SK-N-SH (cell line): Measurements from ENCODE around the gene HP1BP3. TPM values are rescaled to one million over a fixed set of nuclear protein-coding genes. Genes with fewer than 3 reads are reported as not detected.
A peak's percentile ranks its signal among the peaks of the same experiment; 100 is the strongest.

Source experiments
- CTCF ChIA-PET: fragments of 300-600, 350-600 bp; formaldehyde crosslinking; extraction: SDS; loops from one replicate; lab custom pipeline; 2021; lab: Yijun Ruan, JAX
- POLR2A ChIA-PET: fragments of 350-600 bp; sonication (Branson Sonifier 250); formaldehyde crosslinking; extraction: SDS; loops from one replicate; lab custom pipeline; 2020; ENCODE audit warnings: antibody characterized with exemption, inconsistent platforms; lab: Yijun Ruan, JAX
- DNase-seq: peaks from one replicate; pipeline ENCODE4 v3.0.0; 2012
- H2AFZ ChIP-seq: fragments of 200-600 bp; sonication (generic); 2 replicates; pipeline ENCODE4 v1.8.1; 2016; ENCODE audit warnings: antibody characterized with exemption, mild to moderate bottlenecking, low read depth
- H3F3A ChIP-seq: fragments of 200-600 bp; sonication (generic); replicated peaks from 2 replicates; pipeline ENCODE3; 2016; ENCODE audit warnings: antibody characterized with exemption, mild to moderate bottlenecking; ENCODE audit not compliant: insufficient read depth
- H3K27ac ChIP-seq, 2 experiments: fragments of 200-500 bp in 1 of 2; fragments of 200-600 bp in 1 of 2; sonication (Bioruptor generic) in 1 of 2; sonication (generic), shearing (Covaris generic) in 1 of 2; 2 replicates each; pipeline versions ENCODE4 v1.5.1 to v1.6.1; 2014 to 2016; ENCODE audit warnings: low read depth in 2 of 2, inconsistent platforms in 1 of 2, low read length in 1 of 2, mild to moderate bottlenecking in 1 of 2, mixed read lengths in 1 of 2
- H3K27me3 ChIP-seq: fragments of 200-600 bp; sonication (generic), shearing (Covaris generic); 2 replicates; pipeline ENCODE4 v1.6.1; 2016; ENCODE audit warnings: mixed run types; ENCODE audit not compliant: insufficient read depth
- H3K36me3 ChIP-seq, 2 experiments: fragments of 200-500 bp in 1 of 2; fragments of 200-600 bp in 1 of 2; sonication (Bioruptor generic) in 1 of 2; sonication (generic) in 1 of 2; replicated peaks in 1 of 2; 2 replicates each; pipeline versions ENCODE3 to v1.5.1; 2014 to 2016; ENCODE audit warnings: low read length in 1 of 2, mild to moderate bottlenecking in 1 of 2; ENCODE audit not compliant: insufficient read depth in 2 of 2, control insufficient read depth in 1 of 2
- H3K4me1 ChIP-seq, 2 experiments: fragments of 200-500 bp in 1 of 2; fragments of 200-600 bp in 1 of 2; sonication (Bioruptor generic) in 1 of 2; sonication (generic), shearing (Covaris generic) in 1 of 2; 2 replicates each; pipeline versions ENCODE4 v1.5.1 to v1.6.1; 2014 to 2016; ENCODE audit warnings: low read depth in 1 of 2, low read length in 1 of 2, mixed run types in 1 of 2; ENCODE audit not compliant: insufficient read depth in 2 of 2, control insufficient read depth in 1 of 2
- H3K4me2 ChIP-seq: fragments of 200-600 bp; sonication (generic), shearing (Covaris generic); 2 replicates; pipeline ENCODE4 v1.6.1; 2017; ENCODE audit warnings: mixed run types
- H3K4me3 ChIP-seq, 2 experiments: fragments of 200-500 bp in 1 of 2; fragments of 200-600 bp in 1 of 2; sonication (Bioruptor generic) in 1 of 2; sonication (generic), shearing (Covaris generic) in 1 of 2; 2 replicates each; pipeline versions ENCODE4 v1.5.1 to v1.8.1; 2014 to 2016; ENCODE audit warnings: low read depth in 2 of 2, inconsistent platforms in 1 of 2, low read length in 1 of 2, mild to moderate bottlenecking in 1 of 2, mixed read lengths in 1 of 2, moderate library complexity in 1 of 2
- H3K79me2 ChIP-seq: fragments of 200-600 bp; sonication (generic); 2 replicates; pipeline ENCODE4 v1.8.1; 2017; ENCODE audit warnings: mild to moderate bottlenecking; ENCODE audit not compliant: insufficient read depth
- H3K9ac ChIP-seq: fragments of 200-600 bp; sonication (generic); 2 replicates; pipeline ENCODE4 v1.6.1; 2017; ENCODE audit warnings: mixed run types
- H3K9me2 ChIP-seq: fragments of 200-600 bp; sonication (generic); 2 replicates; pipeline ENCODE4 v1.6.1; 2017; ENCODE audit warnings: mixed run types
- H3K9me3 ChIP-seq: fragments of 200-600 bp; sonication (generic); 2 replicates; pipeline ENCODE4 v1.6.1; 2017; ENCODE audit warnings: mixed run types, mild to moderate bottlenecking, moderate library complexity
- H4K20me1 ChIP-seq: fragments of 200-600 bp; sonication (generic); 2 replicates; pipeline ENCODE4 v1.6.1; 2017; ENCODE audit warnings: mild to moderate bottlenecking, mixed run types; ENCODE audit not compliant: insufficient read depth
- EP300 ChIP-seq, 2 experiments: IDR thresholded peaks; 2 replicates each; pipeline versions ENCODE4 v1.4.0 to v1.6.1; 2012; ENCODE audit warnings: borderline replicate concordance in 1 of 2, low read depth in 1 of 2, low read length in 1 of 2
- FOXJ3 ChIP-seq: sonication (generic); formaldehyde crosslinking; IDR thresholded peaks from 2 replicates; pipeline ENCODE4 v1.5.1; 2020; ENCODE audit warnings: mild to moderate bottlenecking, missing genetic modification reagents
- FOXM1 ChIP-seq: IDR thresholded peaks from 2 replicates; pipeline ENCODE4 v1.4.0; 2012; ENCODE audit warnings: low read depth, mild to moderate bottlenecking
- GATA2 ChIP-seq: sonication (generic); formaldehyde crosslinking; IDR thresholded peaks from 2 replicates; pipeline ENCODE4 v1.5.0; 2020; ENCODE audit warnings: mild to moderate bottlenecking, missing genetic modification reagents
- MXI1 ChIP-seq: IDR thresholded peaks from 2 replicates; pipeline ENCODE4 v1.6.1; 2012; ENCODE audit warnings: mild to moderate bottlenecking, low read depth, low read length, improper control_type of control experiment
- POLR2AphosphoS5 ChIP-seq: IDR thresholded peaks from 2 replicates; pipeline ENCODE4 v1.6.1; 2012; ENCODE audit warnings: low read depth, low read length
- RFX5 ChIP-seq: IDR thresholded peaks from 2 replicates; pipeline ENCODE4 v1.6.1; 2012; ENCODE audit warnings: mild to moderate bottlenecking, improper control_type of control experiment, low read length
- RXRA ChIP-seq: IDR thresholded peaks from 2 replicates; pipeline ENCODE4 v1.4.0; 2012; ENCODE audit warnings: low read depth, mild to moderate bottlenecking, borderline replicate concordance
- TEAD4 ChIP-seq: IDR thresholded peaks from 2 replicates; pipeline ENCODE4 v1.4.0; 2012; ENCODE audit warnings: mild to moderate bottlenecking, borderline replicate concordance; ENCODE audit not compliant: insufficient read depth
- WGBS: methylation state at CpG from one replicate; pipeline ENCODE4 v1.1.6; 2017; ENCODE audit warnings: low lambda C conversion rate; 5-methylcytosine and 5-hydroxymethylcytosine counted together
- polyA plus RNA-seq, 3 experiments: library from polyadenylated mRNA; depleted of rRNA; stranded (reverse); fragments of >200 nt; gene quantifications; 2 replicates each; pipeline ENCODE4 v1.2.3, GENCODE V29; 2012
- TF ChIP-seq, protein P1 (sequence below): IDR thresholded peaks from 2 replicates; pipeline ENCODE4 v1.4.0; 2012; ENCODE audit warnings: low read depth
- TF ChIP-seq, protein P2 (sequence below): fragments of 150-350 bp; IDR thresholded peaks from 2 replicates; pipeline ENCODE4 v1.6.1; 2017; ENCODE audit warnings: antibody characterized with exemption, low read length, low read depth, borderline replicate concordance
- TF ChIP-seq, protein P3 (sequence below): IDR thresholded peaks from 2 replicates; pipeline ENCODE4; 2012

Gene HP1BP3, protein sequence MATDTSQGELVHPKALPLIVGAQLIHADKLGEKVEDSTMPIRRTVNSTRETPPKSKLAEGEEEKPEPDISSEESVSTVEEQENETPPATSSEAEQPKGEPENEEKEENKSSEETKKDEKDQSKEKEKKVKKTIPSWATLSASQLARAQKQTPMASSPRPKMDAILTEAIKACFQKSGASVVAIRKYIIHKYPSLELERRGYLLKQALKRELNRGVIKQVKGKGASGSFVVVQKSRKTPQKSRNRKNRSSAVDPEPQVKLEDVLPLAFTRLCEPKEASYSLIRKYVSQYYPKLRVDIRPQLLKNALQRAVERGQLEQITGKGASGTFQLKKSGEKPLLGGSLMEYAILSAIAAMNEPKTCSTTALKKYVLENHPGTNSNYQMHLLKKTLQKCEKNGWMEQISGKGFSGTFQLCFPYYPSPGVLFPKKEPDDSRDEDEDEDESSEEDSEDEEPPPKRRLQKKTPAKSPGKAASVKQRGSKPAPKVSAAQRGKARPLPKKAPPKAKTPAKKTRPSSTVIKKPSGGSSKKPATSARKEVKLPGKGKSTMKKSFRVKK
- 205 and 236 TPM in 2 replicates for polyA plus RNA-seq (2012; rRNA removed)
- 214 and 254 TPM in 2 replicates for polyA plus RNA-seq (2012; cell fraction: cytosol; rRNA removed)
- polyA plus RNA-seq (2012; cell fraction: nucleus; rRNA removed), result 295 and 326 TPM in 2 replicates

DNA sequence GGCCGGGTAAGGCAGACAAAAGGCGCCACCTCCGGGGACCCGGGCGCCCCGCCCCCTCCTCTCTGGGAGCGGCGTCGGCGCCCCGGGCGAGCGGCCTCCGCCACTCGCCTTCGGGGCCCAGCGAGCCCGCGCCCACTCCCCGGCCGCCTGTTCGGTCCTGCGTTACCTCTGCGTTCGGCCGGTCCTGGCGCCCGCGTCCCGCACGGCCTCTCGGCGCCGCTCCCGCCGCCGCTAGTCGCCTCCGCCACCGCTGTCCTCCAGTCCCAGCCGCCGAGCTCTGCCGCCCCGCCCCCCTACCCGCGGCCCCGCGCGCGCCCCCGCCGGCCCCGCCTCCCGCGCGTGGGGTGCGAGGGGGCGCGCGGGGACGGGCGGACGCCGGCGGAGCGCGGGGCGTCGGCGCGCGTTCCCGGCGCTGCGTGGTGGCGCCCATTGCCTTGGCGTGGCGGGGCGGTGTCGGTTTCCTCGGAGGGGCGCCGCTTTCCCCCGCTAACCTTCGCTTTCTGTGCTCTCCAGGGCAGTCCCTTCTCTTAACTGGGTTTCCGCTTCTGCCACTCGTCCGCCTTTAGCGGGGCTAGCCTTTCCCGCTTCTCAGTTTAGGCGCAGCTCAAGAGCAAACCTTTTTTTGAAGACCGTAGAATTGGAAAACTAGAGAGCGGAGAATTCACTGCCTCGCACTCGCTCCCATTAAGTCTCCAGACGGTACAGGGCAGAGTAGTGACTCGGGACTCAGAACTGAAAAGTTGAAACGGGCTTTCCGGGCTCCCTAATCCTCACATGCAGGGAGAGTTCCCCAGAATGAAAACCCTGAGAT, at the start of gene HP1BP3:
TSS of gene HP1BP3 (minus strand) at position 279 of the 811 bp plus-strand sequence. CDS start 6,867 bp downstream, outside the sequence.
- Histone ChIP-seq H3K27me3 (no peaks in the 10 kb centered on the region), H3K9me2 (no peaks in the 10 kb centered on the region), H3K9ac (peak within 1 kb of the TSS; percentile 98), H3F3A (peaks cover 17% of the 10 kb centered on the region), H4K20me1 (peaks cover 41% of the 10 kb centered on the region), H3K36me3 (no peaks in the 10 kb centered on the region), H3K4me1 (peaks cover 3 to 6% of the 10 kb centered on the region in 2 experiments; a peak in 2 of 4 replicates), H3K4me2 (peak within 1 kb of the TSS; percentile 92), H3K79me2 (peaks cover 42% of the 10 kb centered on the region), H2AFZ (peak within 1 kb of the TSS; percentile 82), H3K4me3 (peak within 1 kb of the TSS; percentile 72 to 95), H3K27ac (peak within 1 kb of the TSS; percentile 87 to 96), H3K9me3 (no peaks in the 10 kb centered on the region)
- WGBS, result under 1% methylated on average over 33 of the region's 99 CpGs
- CTCF ChIA-PET, result interaction anchor here (0.8 to 2.6 kb wide), 7 partner anchors 15 to 408 kb away, joined by 3 to 13 read pairs (median 3); no protein-coding TSS in a partner anchor
- TF ChIP-seq EP300 (IDR thresholded peaks at IDR 0.05; ENCODE audit: borderline replicate concordance in 1 of 2, low read depth in 1 of 2, low read length in 1 of 2) (0 out of 4 replicates have a peak, but pooled peaks of 1 of the 2 experiments have one; percentile 1), MXI1 (no peak), POLR2AphosphoS5 (peak; percentile 64)
- TF ChIP-seq, protein P1, sequence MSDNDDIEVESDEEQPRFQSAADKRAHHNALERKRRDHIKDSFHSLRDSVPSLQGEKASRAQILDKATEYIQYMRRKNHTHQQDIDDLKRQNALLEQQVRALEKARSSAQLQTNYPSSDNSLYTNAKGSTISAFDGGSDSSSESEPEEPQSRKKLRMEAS, result peak; percentile 43
- POLR2A ChIA-PET, result interaction anchor here (0.7 to 1.7 kb wide), 14 partner anchors 11 to 482 kb away, joined by 3 to 10 read pairs (median 3); no protein-coding TSS in a partner anchor
- peak; percentile 93 for DNase-seq

DNA sequence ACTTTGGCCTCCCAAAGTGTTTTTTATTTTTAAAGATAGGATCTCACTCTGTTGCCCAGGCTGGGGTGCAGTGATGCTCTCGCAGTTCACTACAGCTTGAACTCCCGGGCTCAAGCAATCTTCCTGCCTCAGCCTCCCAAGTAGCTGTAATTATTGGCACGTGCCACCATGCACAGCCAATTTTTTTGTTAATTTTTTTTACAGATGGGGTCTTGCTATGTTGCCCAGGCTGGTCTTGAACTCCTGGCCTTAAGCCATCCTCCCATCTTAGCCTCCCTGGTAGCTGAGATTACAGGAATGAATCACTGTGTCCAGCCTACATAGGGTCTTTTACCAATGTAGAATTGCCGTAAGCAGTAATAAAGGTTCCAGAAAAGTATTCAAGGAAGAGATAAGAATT, 49.1 kb upstream of the HP1BP3 start:
- H3K9me2 ChIP-seq, result no peaks in the 10 kb centered on the region
- H3K9me3 ChIP-seq, result no peaks in the 10 kb centered on the region
- no peaks in the 10 kb centered on the region for H3K27me3 ChIP-seq
- TF ChIP-seq, protein P2, sequence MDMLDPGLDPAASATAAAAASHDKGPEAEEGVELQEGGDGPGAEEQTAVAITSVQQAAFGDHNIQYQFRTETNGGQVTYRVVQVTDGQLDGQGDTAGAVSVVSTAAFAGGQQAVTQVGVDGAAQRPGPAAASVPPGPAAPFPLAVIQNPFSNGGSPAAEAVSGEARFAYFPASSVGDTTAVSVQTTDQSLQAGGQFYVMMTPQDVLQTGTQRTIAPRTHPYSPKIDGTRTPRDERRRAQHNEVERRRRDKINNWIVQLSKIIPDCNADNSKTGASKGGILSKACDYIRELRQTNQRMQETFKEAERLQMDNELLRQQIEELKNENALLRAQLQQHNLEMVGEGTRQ, result no peak
- no peak for TF ChIP-seq RFX5
- no peak for TF ChIP-seq POLR2AphosphoS5
- TF ChIP-seq MXI1, result no peak
- no peak for TF ChIP-seq TEAD4
- TF ChIP-seq FOXM1, result no peak
- no peak for TF ChIP-seq RXRA
- TF ChIP-seq, protein P3, sequence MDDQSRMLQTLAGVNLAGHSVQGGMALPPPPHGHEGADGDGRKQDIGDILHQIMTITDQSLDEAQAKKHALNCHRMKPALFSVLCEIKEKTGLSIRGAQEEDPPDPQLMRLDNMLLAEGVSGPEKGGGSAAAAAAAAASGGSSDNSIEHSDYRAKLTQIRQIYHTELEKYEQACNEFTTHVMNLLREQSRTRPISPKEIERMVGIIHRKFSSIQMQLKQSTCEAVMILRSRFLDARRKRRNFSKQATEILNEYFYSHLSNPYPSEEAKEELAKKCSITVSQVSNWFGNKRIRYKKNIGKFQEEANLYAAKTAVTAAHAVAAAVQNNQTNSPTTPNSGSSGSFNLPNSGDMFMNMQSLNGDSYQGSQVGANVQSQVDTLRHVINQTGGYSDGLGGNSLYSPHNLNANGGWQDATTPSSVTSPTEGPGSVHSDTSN, result no peak
- no peak for TF ChIP-seq FOXJ3 (CRISPR knock-in tag)
- TF ChIP-seq GATA2, result no peak
- TF ChIP-seq, protein P1, result no peak
- TF ChIP-seq, all 33 proteins: peak for 0
- ChIA-PET POLR2A (no interaction called here), CTCF (no interaction called here)
- no peak overlapping the region for H3K9ac ChIP-seq
- no peak overlapping the region for H3K4me3 ChIP-seq
- no peak overlapping the region for H2AFZ ChIP-seq
- no peak for DNase-seq
- H3F3A ChIP-seq, result no peaks in the 10 kb centered on the region
- no peaks in the 10 kb centered on the region for H3K4me1 ChIP-seq
- no peak overlapping the region for H3K4me2 ChIP-seq
- peaks cover 8 to 33% of the 10 kb centered on the region in 2 experiments for H3K36me3 ChIP-seq
- 95% methylated on average over 4 of the region's 4 CpGs for WGBS
- no peaks in the 10 kb centered on the region for H4K20me1 ChIP-seq
- H3K79me2 ChIP-seq, result 0 out of 2 replicates have a peak, but pooled peaks cover 10% of the 10 kb centered on the region
- no peak overlapping the region for H3K27ac ChIP-seq
